SJSA1 (cell line): Measurements from ENCODE around the gene FERMT2. TPM values are rescaled to one million over a fixed set of nuclear protein-coding genes. Genes with fewer than 3 reads are reported as not detected.

Source experiments
- DNase-seq, 2 experiments: peaks; one replicate each; pipeline ENCODE4 v3.0.0-alpha.2; 2015 to 2020; ENCODE audit warnings: low spot score in 2 of 2, low read depth in 1 of 2
- H3K27ac ChIP-seq: fragments of 250-450 bp; sonication (Bioruptor Pico); 2 replicates; pipeline ENCODE4 v1.5.1; 2020; ENCODE audit warnings: mild to moderate bottlenecking, moderate library complexity
- H3K27me3 ChIP-seq: fragments of 250-450 bp; sonication (Bioruptor Pico); replicated peaks from 2 replicates; pipeline ENCODE4 v1.5.1; 2020; ENCODE audit warnings: mild to moderate bottlenecking, moderate library complexity
- H3K36me3 ChIP-seq: fragments of 250-450 bp; sonication (Bioruptor Pico); 2 replicates; pipeline ENCODE4 v1.5.1; 2020; ENCODE audit warnings: mild to moderate bottlenecking
- H3K4me1 ChIP-seq: fragments of 250-450 bp; sonication (Bioruptor Pico); replicated peaks from 2 replicates; pipeline ENCODE4 v1.6.1; 2021; ENCODE audit warnings: mild to moderate bottlenecking
- H3K4me3 ChIP-seq: fragments of 250-450 bp; sonication (Bioruptor Pico); 2 replicates; pipeline ENCODE4 v1.5.1; 2020; ENCODE audit warnings: mild to moderate bottlenecking
- H3K9me3 ChIP-seq: fragments of 250-450 bp; sonication (Bioruptor Pico); replicated peaks from 2 replicates; pipeline ENCODE4 v1.5.1; 2020; ENCODE audit warnings: mild to moderate bottlenecking
- total RNA-seq: library from RNA; depleted of rRNA; stranded (reverse); fragments of >200 nt; shearing (Covaris generic); gene quantifications from 2 replicates; pipeline ENCODE4 v1.2.3, GENCODE V29; 2014

FERMT2 gene
- total RNA-seq, 1 experiment from 2014 or later, result 207 TPM

GRCh38 chr14:52861403-52861802, 89.4 kb downstream of the FERMT2 start:
- no peak for DNase-seq
- H3K27ac ChIP-seq, result no peak overlapping the region
- no peaks in the 10 kb centered on the region for H3K9me3 ChIP-seq
- H3K27me3 ChIP-seq, result no peaks in the 10 kb centered on the region
- H3K4me3 ChIP-seq, result no peak overlapping the region
- H3K4me1 ChIP-seq, result peaks cover 31% of the 10 kb centered on the region
- peaks cover 80% of the 10 kb centered on the region for H3K36me3 ChIP-seq

GRCh38 chr14:52860910-52861309, 89.9 kb downstream of the FERMT2 start:
- Histone ChIP-seq H3K4me1 (peaks cover 31% of the 10 kb centered on the region), H3K27ac (no peak overlapping the region), H3K27me3 (no peaks in the 10 kb centered on the region), H3K9me3 (no peaks in the 10 kb centered on the region), H3K36me3 (peaks cover 80% of the 10 kb centered on the region), H3K4me3 (no peak overlapping the region)
- no peak for DNase-seq

GRCh38 chr14:52860209-52860608, 90.6 kb downstream of the FERMT2 start:
- no peak overlapping the region for H3K4me3 ChIP-seq
- H3K9me3 ChIP-seq, result no peaks in the 10 kb centered on the region
- peaks cover 29% of the 10 kb centered on the region for H3K4me1 ChIP-seq
- H3K27ac ChIP-seq, result no peak overlapping the region
- no peak for DNase-seq
- H3K36me3 ChIP-seq, result peaks cover 77% of the 10 kb centered on the region
- H3K27me3 ChIP-seq, result no peaks in the 10 kb centered on the region

GRCh38 chr14:52856139-52856538, 94.7 kb downstream of the FERMT2 start:
- Histone ChIP-seq H3K4me3 (no peak overlapping the region), H3K4me1 (peaks cover 13% of the 10 kb centered on the region), H3K9me3 (no peaks in the 10 kb centered on the region), H3K36me3 (peaks cover 51% of the 10 kb centered on the region), H3K27me3 (no peaks in the 10 kb centered on the region), H3K27ac (no peak overlapping the region)
- no peak for DNase-seq

- no peak overlapping the region for H3K27ac ChIP-seq
These were observed 97.4 kb downstream of the FERMT2 start for GRCh38 chr14:52853522-52853854.

GRCh38 chr14:52852810-52853521, 97.9 kb downstream of the FERMT2 start:
- peaks cover 19% of the 10 kb centered on the region for H3K36me3 ChIP-seq
- no peaks in the 10 kb centered on the region for H3K9me3 ChIP-seq
- no peaks in the 10 kb centered on the region for H3K27me3 ChIP-seq
- H3K4me3 ChIP-seq, result no peak overlapping the region
- no peak overlapping the region for H3K27ac ChIP-seq
- H3K4me1 ChIP-seq, result peaks cover 13% of the 10 kb centered on the region
- peak in 1 of 2 experiments; percentile 17 for DNase-seq

More at GRCh38 chr14:52853522-52853854, 97.4 kb downstream of the FERMT2 start:
- Histone ChIP-seq H3K4me3 (no peak overlapping the region), H3K36me3 (peaks cover 24% of the 10 kb centered on the region), H3K4me1 (peaks cover 13% of the 10 kb centered on the region), H3K9me3 (no peaks in the 10 kb centered on the region), H3K27me3 (no peaks in the 10 kb centered on the region)
- no peak for DNase-seq

- no peaks in the 10 kb centered on the region for H3K36me3 ChIP-seq
- no peak for DNase-seq
- no peak overlapping the region for H3K27ac ChIP-seq
- H3K4me3 ChIP-seq, result no peak overlapping the region
- H3K4me1 ChIP-seq, result peaks cover 13% of the 10 kb centered on the region
- H3K9me3 ChIP-seq, result no peaks in the 10 kb centered on the region
- H3K27me3 ChIP-seq, result no peaks in the 10 kb centered on the region
These were observed 100.4 kb downstream of the FERMT2 start for GRCh38 chr14:52850451-52850909.

GRCh38 chr14:52848626-52849025, 102.2 kb downstream of the FERMT2 start:
- Histone ChIP-seq H3K27ac (no peak overlapping the region), H3K4me1 (peaks cover 10% of the 10 kb centered on the region), H3K9me3 (no peaks in the 10 kb centered on the region), H3K4me3 (no peak overlapping the region), H3K27me3 (no peaks in the 10 kb centered on the region), H3K36me3 (no peaks in the 10 kb centered on the region)
- DNase-seq, result no peak

GRCh38 chr14:52846591-52846990, 104.3 kb downstream of the FERMT2 start:
- Histone ChIP-seq H3K4me1 (peaks cover under 1% of the 10 kb centered on the region), H3K9me3 (no peaks in the 10 kb centered on the region), H3K4me3 (no peak overlapping the region), H3K36me3 (no peaks in the 10 kb centered on the region), H3K27ac (no peak overlapping the region), H3K27me3 (no peaks in the 10 kb centered on the region)
- no peak for DNase-seq

- DNase-seq, result no peak
- Histone ChIP-seq H3K27ac (no peak overlapping the region), H3K4me1 (peaks cover 13% of the 10 kb centered on the region), H3K27me3 (no peaks in the 10 kb centered on the region), H3K4me3 (no peak overlapping the region), H3K36me3 (no peaks in the 10 kb centered on the region), H3K9me3 (no peaks in the 10 kb centered on the region)
These were observed 105.8 kb downstream of the FERMT2 start for GRCh38 chr14:52845081-52845480.

GRCh38 chr14:52844262-52845060, 106.4 kb downstream of the FERMT2 start:
- no peaks in the 10 kb centered on the region for H3K27me3 ChIP-seq
- no peaks in the 10 kb centered on the region for H3K36me3 ChIP-seq
- H3K4me3 ChIP-seq, result no peak overlapping the region
- DNase-seq, result no peak
- no peak overlapping the region for H3K27ac ChIP-seq
- peaks cover 13% of the 10 kb centered on the region for H3K4me1 ChIP-seq
- H3K9me3 ChIP-seq, result no peaks in the 10 kb centered on the region

GRCh38 chr14:52840877-52841276, 110.0 kb downstream of the FERMT2 start:
- peak; percentile 23 to 62 for DNase-seq
- no peak overlapping the region for H3K4me3 ChIP-seq
- H3K36me3 ChIP-seq, result no peaks in the 10 kb centered on the region
- no peaks in the 10 kb centered on the region for H3K9me3 ChIP-seq
- H3K4me1 ChIP-seq, result peaks cover 16% of the 10 kb centered on the region
- H3K27me3 ChIP-seq, result no peaks in the 10 kb centered on the region
- H3K27ac ChIP-seq, result no peak overlapping the region

GRCh38 chr14:52837451-52837850, 113.4 kb downstream of the FERMT2 start:
- Histone ChIP-seq H3K27ac (no peak overlapping the region), H3K36me3 (no peaks in the 10 kb centered on the region), H3K4me3 (no peak overlapping the region), H3K4me1 (peaks cover 36% of the 10 kb centered on the region), H3K9me3 (no peaks in the 10 kb centered on the region), H3K27me3 (no peaks in the 10 kb centered on the region)
- DNase-seq, result no peak

- H3K4me1 ChIP-seq, result peaks cover 30% of the 10 kb centered on the region
- no peak overlapping the region for H3K4me3 ChIP-seq
- H3K27ac ChIP-seq, result no peak overlapping the region
- no peaks in the 10 kb centered on the region for H3K27me3 ChIP-seq
- no peaks in the 10 kb centered on the region for H3K36me3 ChIP-seq
- H3K9me3 ChIP-seq, result no peaks in the 10 kb centered on the region
- no peak for DNase-seq
These were observed 114.8 kb downstream of the FERMT2 start for GRCh38 chr14:52836063-52836462.
